ENCODE results near the gene KLHDC7B. TPM values are rescaled to one million over a fixed set of nuclear protein-coding genes. Genes with fewer than 3 reads are reported as not detected.
A peak's percentile ranks its signal among the peaks of the same experiment; 100 is the strongest.

The KLHDC7B gene
- total and polyA plus RNA-seq, 2 of the 13 experiments (the other 11 are each of a cell fraction or from before 2014, with no cell fraction given), result 0.11 TPM; not detected in 1

DNA sequence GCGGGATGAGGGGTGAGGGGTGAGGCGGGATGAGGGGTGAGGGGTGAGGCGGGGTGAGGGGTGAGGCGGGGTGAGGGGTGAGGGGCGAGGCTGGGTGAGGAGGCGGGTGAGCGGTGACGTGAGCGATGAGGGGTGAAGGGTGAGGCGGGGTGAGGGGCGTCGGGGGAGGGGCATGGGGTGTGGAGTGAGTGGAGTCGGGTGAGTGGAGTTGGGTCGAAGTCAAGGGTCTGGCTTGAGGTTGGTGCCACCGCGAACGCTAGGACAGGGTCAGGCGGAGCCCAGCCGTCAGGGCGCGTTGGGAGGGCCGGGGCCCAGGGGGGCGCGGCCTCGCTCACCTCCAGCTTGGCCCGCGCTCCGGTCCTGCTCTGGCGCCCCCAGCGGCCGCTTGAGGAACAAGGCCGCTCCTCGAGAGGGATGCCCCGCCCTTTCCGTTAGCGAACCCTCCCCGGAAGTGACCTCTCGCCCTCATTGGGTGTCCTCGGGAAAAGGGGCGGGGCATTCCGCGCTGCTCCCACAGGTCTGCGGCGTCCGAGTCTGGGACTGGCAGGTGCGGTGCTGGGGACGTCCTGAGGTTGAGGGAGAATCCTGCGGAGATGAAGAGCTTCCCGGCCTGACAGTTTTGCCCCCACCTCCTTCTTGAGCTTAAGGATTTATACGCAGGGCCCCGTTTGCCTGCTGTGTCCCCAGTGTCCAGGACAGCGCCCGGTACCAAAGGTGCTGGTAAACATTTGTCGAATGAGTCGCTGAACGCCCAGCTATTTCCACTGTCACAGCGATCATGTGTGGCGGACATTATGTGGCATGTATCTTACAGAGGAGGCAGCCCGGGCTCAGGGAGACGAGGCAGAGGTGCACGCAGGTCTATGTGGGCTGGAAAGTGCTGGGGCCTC lies 17.1 kb downstream of the KLHDC7B start, which contains the start of gene SYCE3 (continued):
- TF ChIP-seq ZNF292 (CRISPR knock-in tag; IDR thresholded peaks at IDR 0.05; ENCODE audit: borderline replicate concordance, low read depth) (no peak; the same call in 1 of the 2 replicates), SALL1 (CRISPR knock-in tag; IDR thresholded peaks at IDR 0.05) (peak; percentile 71; the same call in 1 of the 2 replicates), JUNB (CRISPR knock-in tag; IDR thresholded peaks at IDR 0.05; ENCODE audit: borderline replicate concordance) (no peak), ZNF430 (CRISPR knock-in tag; IDR thresholded peaks at IDR 0.05) (no peak), AKAP8 (CRISPR knock-in tag; IDR thresholded peaks at IDR 0.05) (no peak), MED8 (CRISPR knock-in tag; IDR thresholded peaks at IDR 0.05; ENCODE audit: insufficient replicate concordance) (no peak), CBX2 (IDR thresholded peaks at IDR 0.05; ENCODE audit: low read depth, low read length) (no peak), CBX2 (CRISPR knock-in tag; IDR thresholded peaks at IDR 0.05; ENCODE audit: low read depth) (no peak), ZNF224 (CRISPR knock-in tag; IDR thresholded peaks at IDR 0.05) (no peak), POLR2AphosphoS5 (IDR thresholded peaks at IDR 0.05; ENCODE audit: low read depth, low read length) (peak; percentile 75), ZNF710 (CRISPR knock-in tag; IDR thresholded peaks at IDR 0.05; ENCODE audit: borderline replicate concordance) (no peak), NPAS2 (CRISPR knock-in tag; IDR thresholded peaks at IDR 0.05; ENCODE audit: borderline replicate concordance) (no peak), ATF7-NPFF (CRISPR knock-in tag; IDR thresholded peaks at IDR 0.05; ENCODE audit: low read depth) (peak; percentile 62; the same call in 1 of the 2 replicates), ZNF552 (CRISPR knock-in tag; IDR thresholded peaks at IDR 0.05; ENCODE audit: borderline replicate concordance) (no peak), SETDB1 (CRISPR knock-in tag; IDR thresholded peaks at IDR 0.05; ENCODE audit: borderline replicate concordance) (no peak), ZNF670 (CRISPR knock-in tag; IDR thresholded peaks at IDR 0.05; ENCODE audit: borderline replicate concordance) (no peak), CSRNP2 (CRISPR knock-in tag; conservative IDR thresholded peaks at IDR 0.05; ENCODE audit: low read depth) (no peak), MTF1 (CRISPR knock-in tag; IDR thresholded peaks at IDR 0.05) (no peak), ZBTB33 (CRISPR knock-in tag; IDR thresholded peaks at IDR 0.05) (peak; percentile 37; the same call in 1 of the 2 replicates), TFAP4 (IDR thresholded peaks at IDR 0.05; ENCODE audit: borderline replicate concordance, low read depth) (no peak), SSRP1 (CRISPR knock-in tag; IDR thresholded peaks at IDR 0.05) (no peak), ZNF501 (CRISPR knock-in tag; IDR thresholded peaks at IDR 0.05) (peak; percentile 83), NFE2 (CRISPR knock-in tag; IDR thresholded peaks at IDR 0.05) (no peak), ZNF768 (CRISPR knock-in tag; IDR thresholded peaks at IDR 0.05) (no peak; the same call in 1 of the 2 replicates)
